WTC11 (cell line): ENCODE results near the gene DNAJC16. TPM values are rescaled to one million over a fixed set of nuclear protein-coding genes. Genes with fewer than 3 reads are reported as not detected.
"Not testable (repeated sequence)": the region's sequence is repeated elsewhere in the genome, so short reads cannot be mapped to it uniquely, and the experiment has no call there.

Source experiments
- ATAC-seq: fragments of 200-7000 bp; cut with Tn5 transposase; 2 replicates; pipeline ENCODE4 v1.10.0; 2021; ENCODE audit warnings: mild to moderate bottlenecking, moderate library complexity
- CTCF ChIA-PET: fragments of 300-600 bp; sonication (Branson Sonifier 250); formaldehyde crosslinking; loops from one replicate; lab custom pipeline; 2021; ENCODE audit warnings: antibody characterized with exemption; lab: Charles Lee
- POLR2A ChIA-PET: fragments of 350-600 bp; sonication (Branson Sonifier 250); formaldehyde crosslinking; loops from one replicate; lab custom pipeline; 2021; ENCODE audit warnings: antibody characterized with exemption; lab: Charles Lee
- DNase-seq: peaks from one replicate; pipeline ENCODE4 v3.0.0; 2021; ENCODE audit warnings: low spot score
- H3K27ac Mint-ChIP-seq: 2 replicates; pipeline ENCODE4 v1.8.0; 2021; ENCODE audit warnings: mixed read lengths
- H3K27me3 Mint-ChIP-seq: 2 replicates; pipeline ENCODE4 v1.8.0; 2021; ENCODE audit warnings: low read depth, mild to moderate bottlenecking, moderate library complexity, mixed read lengths
- H3K36me3 Mint-ChIP-seq: 2 replicates; pipeline ENCODE4 v1.8.0; 2021; ENCODE audit warnings: mixed read lengths
- H3K4me1 Mint-ChIP-seq: 2 replicates; pipeline ENCODE4 v1.8.0; 2022; ENCODE audit warnings: mixed read lengths
- H3K4me3 Mint-ChIP-seq: 2 replicates; pipeline ENCODE4 v1.8.0; 2021; ENCODE audit warnings: mild to moderate bottlenecking, moderate library complexity, mixed read lengths
- H3K9me3 Mint-ChIP-seq: 2 replicates; pipeline ENCODE4 v1.8.0; 2021; ENCODE audit warnings: mixed read lengths
- CBFB ChIP-seq: sonication (generic); formaldehyde crosslinking; IDR thresholded peaks from 2 replicates; pipeline ENCODE4 v1.8.1; 2022; ENCODE audit warnings: mild to moderate bottlenecking, low read depth, missing genetic modification reagents
- CREB1 ChIP-seq: sonication (generic); formaldehyde crosslinking; IDR thresholded peaks from 2 replicates; pipeline ENCODE4 v1.8.0; 2023; ENCODE audit warnings: mild to moderate bottlenecking, missing genetic modification reagents
- CREM ChIP-seq: sonication (generic); formaldehyde crosslinking; IDR thresholded peaks from 2 replicates; pipeline ENCODE4 v1.8.1; 2022; ENCODE audit warnings: mild to moderate bottlenecking, missing genetic modification reagents, moderate library complexity
- ELF4 ChIP-seq: sonication (generic); formaldehyde crosslinking; IDR thresholded peaks from 2 replicates; pipeline ENCODE4 v1.8.1; 2022; ENCODE audit warnings: low read depth, mild to moderate bottlenecking, moderate library complexity, missing genetic modification reagents
- ESRRA ChIP-seq: sonication (generic); formaldehyde crosslinking; IDR thresholded peaks from 2 replicates; pipeline ENCODE4 v1.8.1; 2022; ENCODE audit warnings: mild to moderate bottlenecking, missing genetic modification reagents, borderline replicate concordance
- JUN ChIP-seq: sonication (generic); formaldehyde crosslinking; IDR thresholded peaks from 2 replicates; pipeline ENCODE4 v1.8.0; 2023; ENCODE audit warnings: mild to moderate bottlenecking, missing genetic modification reagents
- KAT7 ChIP-seq: sonication (generic); formaldehyde crosslinking; IDR thresholded peaks from 2 replicates; pipeline ENCODE4 v1.8.1; 2023; ENCODE audit warnings: missing genetic modification reagents, mild to moderate bottlenecking, borderline replicate concordance
- MXD4 ChIP-seq: fragments of 250-450 bp; sonication (Bioruptor Pico); IDR thresholded peaks from 2 replicates; pipeline ENCODE4 v1.8.0; 2021; ENCODE audit warnings: mild to moderate bottlenecking, moderate library complexity, borderline replicate concordance
- MYBL2 ChIP-seq: sonication (generic); formaldehyde crosslinking; IDR thresholded peaks from 2 replicates; pipeline ENCODE4 v1.8.1; 2023; ENCODE audit warnings: mild to moderate bottlenecking, moderate library complexity, missing genetic modification reagents
- NFATC4 ChIP-seq: fragments of 250-450 bp; sonication (Bioruptor Pico); IDR thresholded peaks from 2 replicates; pipeline ENCODE4 v1.9.0; 2021; ENCODE audit warnings: mild to moderate bottlenecking
- NFE2L1 ChIP-seq: sonication (generic); formaldehyde crosslinking; IDR thresholded peaks from 2 replicates; pipeline ENCODE4 v1.8.1; 2023; ENCODE audit warnings: missing genetic modification reagents
- OVOL2 ChIP-seq: fragments of 250-450 bp; sonication (Bioruptor Pico); IDR thresholded peaks from 2 replicates; pipeline ENCODE4 v1.9.0; 2021; ENCODE audit warnings: mild to moderate bottlenecking, borderline replicate concordance
- RELA ChIP-seq: sonication (generic); formaldehyde crosslinking; IDR thresholded peaks from 2 replicates; pipeline ENCODE4 v1.8.1; 2022; ENCODE audit warnings: missing genetic modification reagents, mild to moderate bottlenecking, borderline replicate concordance
- TP53 ChIP-seq: sonication (generic); formaldehyde crosslinking; IDR thresholded peaks from 2 replicates; pipeline ENCODE4 v1.8.1; 2023; ENCODE audit warnings: mild to moderate bottlenecking, missing genetic modification reagents
- ZNF138 ChIP-seq: sonication (generic); formaldehyde crosslinking; conservative IDR thresholded peaks from 2 replicates; pipeline ENCODE4 v1.8.1; 2022; ENCODE audit warnings: mild to moderate bottlenecking, moderate library complexity, missing genetic modification reagents
- ZNF219 ChIP-seq: sonication (generic); formaldehyde crosslinking; IDR thresholded peaks from 2 replicates; pipeline ENCODE4 v1.8.0; 2023; ENCODE audit warnings: missing genetic modification reagents, mild to moderate bottlenecking, borderline replicate concordance
- ZNF396 ChIP-seq: fragments of 250-450 bp; sonication (Bioruptor Pico); IDR thresholded peaks from 2 replicates; pipeline ENCODE4 v1.8.0; 2021; ENCODE audit warnings: mild to moderate bottlenecking, moderate library complexity, borderline replicate concordance
- ZNF416 ChIP-seq: fragments of 250-450 bp; sonication (Bioruptor Pico); IDR thresholded peaks from 2 replicates; pipeline ENCODE4 v1.9.0; 2021; ENCODE audit warnings: mild to moderate bottlenecking, inconsistent platforms
- ZNF423 ChIP-seq: fragments of 250-450 bp; sonication (Bioruptor Pico); IDR thresholded peaks from 2 replicates; pipeline ENCODE4 v2.1.2; 2022; ENCODE audit warnings: mild to moderate bottlenecking, moderate library complexity
- total RNA-seq: library from RNA; stranded (reverse); gene quantifications from 3 replicates; pipeline ENCODE4 v1.2.3, GENCODE V29; 2021
- TF ChIP-seq, protein P1 (sequence below): sonication (generic); formaldehyde crosslinking; IDR thresholded peaks from 2 replicates; pipeline ENCODE4 v1.8.1; 2023; ENCODE audit warnings: mild to moderate bottlenecking, missing genetic modification reagents
- TF ChIP-seq, protein P2 (sequence below): fragments of 250-450 bp; sonication (Bioruptor Pico); IDR thresholded peaks from 2 replicates; pipeline ENCODE4 v1.9.0; 2021; ENCODE audit warnings: mild to moderate bottlenecking
- TF ChIP-seq, protein P3 (sequence below): sonication (generic); formaldehyde crosslinking; conservative IDR thresholded peaks from 2 replicates; pipeline ENCODE4 v1.8.1; 2023; ENCODE audit warnings: mild to moderate bottlenecking, low read depth, missing genetic modification reagents, moderate library complexity
- TF ChIP-seq, protein P4 (sequence below): sonication (generic); formaldehyde crosslinking; IDR thresholded peaks from 2 replicates; pipeline ENCODE4 v1.8.1; 2022; ENCODE audit warnings: low read depth, missing genetic modification reagents, borderline replicate concordance
- TF ChIP-seq, protein P5 (sequence below): sonication (generic); formaldehyde crosslinking; conservative IDR thresholded peaks from 2 replicates; pipeline ENCODE4 v1.8.1; 2022; ENCODE audit warnings: mild to moderate bottlenecking, missing genetic modification reagents

Gene DNAJC16
- total RNA-seq, 1 experiment from 2014 or later = 16.4 TPM

DNA sequence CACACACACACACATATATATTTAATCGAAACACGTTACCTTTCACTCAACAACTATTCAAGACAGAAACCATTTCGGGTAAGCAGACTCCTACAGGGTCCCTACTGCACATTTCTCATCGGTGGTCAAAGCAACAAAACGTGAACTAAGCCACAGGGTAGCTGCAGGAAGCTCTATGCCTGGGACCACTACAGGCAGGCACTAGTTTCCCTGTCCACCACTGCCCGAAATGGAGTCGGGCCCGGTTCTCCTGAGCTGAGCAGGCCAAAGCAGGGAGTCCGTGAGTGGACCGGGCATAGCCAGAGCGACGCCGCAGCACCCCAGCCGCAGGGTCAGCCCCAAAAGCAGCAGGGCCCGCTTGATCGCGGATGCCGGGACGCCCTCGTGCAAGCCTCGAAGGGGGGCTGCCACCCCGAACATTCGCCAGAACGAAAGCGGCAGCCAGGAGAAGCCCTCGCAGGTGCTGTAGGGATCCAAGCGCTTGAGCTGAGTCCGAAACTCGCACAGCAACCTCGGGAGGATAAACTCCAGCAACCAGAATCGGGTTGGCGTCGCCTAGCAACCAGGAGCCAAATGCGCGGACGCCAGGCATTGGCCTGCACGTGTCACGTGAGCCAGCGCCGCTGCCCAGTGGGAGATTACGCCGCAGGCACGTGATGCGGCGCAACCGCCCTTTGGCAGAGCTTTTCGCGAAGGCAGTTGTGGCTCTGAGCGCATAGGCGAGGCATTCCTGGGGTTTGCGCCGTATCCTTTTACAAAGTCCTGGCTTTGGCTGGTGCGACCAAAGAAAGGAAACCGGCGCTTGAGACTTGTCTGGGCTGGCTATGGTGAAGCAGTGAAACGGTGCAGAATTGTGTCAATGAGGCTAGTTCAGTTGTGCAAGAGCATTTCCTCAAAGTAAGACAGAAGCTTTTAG is 76.7 kb downstream of the DNAJC16 start (continued):
- TF ChIP-seq, protein P1, sequence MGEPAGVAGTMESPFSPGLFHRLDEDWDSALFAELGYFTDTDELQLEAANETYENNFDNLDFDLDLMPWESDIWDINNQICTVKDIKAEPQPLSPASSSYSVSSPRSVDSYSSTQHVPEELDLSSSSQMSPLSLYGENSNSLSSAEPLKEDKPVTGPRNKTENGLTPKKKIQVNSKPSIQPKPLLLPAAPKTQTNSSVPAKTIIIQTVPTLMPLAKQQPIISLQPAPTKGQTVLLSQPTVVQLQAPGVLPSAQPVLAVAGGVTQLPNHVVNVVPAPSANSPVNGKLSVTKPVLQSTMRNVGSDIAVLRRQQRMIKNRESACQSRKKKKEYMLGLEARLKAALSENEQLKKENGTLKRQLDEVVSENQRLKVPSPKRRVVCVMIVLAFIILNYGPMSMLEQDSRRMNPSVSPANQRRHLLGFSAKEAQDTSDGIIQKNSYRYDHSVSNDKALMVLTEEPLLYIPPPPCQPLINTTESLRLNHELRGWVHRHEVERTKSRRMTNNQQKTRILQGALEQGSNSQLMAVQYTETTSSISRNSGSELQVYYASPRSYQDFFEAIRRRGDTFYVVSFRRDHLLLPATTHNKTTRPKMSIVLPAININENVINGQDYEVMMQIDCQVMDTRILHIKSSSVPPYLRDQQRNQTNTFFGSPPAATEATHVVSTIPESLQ (CRISPR knock-in tag) = no peak
- TF ChIP-seq CREM (CRISPR knock-in tag) (peak; percentile 92; the same call in 1 of the 2 replicates), TP53 (CRISPR knock-in tag) (peak; percentile 99), CBFB (CRISPR knock-in tag) (peak; percentile 95), ZNF138 (CRISPR knock-in tag) (peak; percentile 99), NFATC4 (CRISPR knock-in tag) (no peak), ESRRA (CRISPR knock-in tag) (peak; percentile 94), JUN (CRISPR knock-in tag) (peak; percentile 91), MXD4 (CRISPR knock-in tag) (no peak), NFE2L1 (CRISPR knock-in tag) (peak; percentile 98), RELA (peak; percentile 98), ZNF219 (CRISPR knock-in tag) (no peak), MYBL2 (CRISPR knock-in tag) (peak; percentile 97), CREB1 (CRISPR knock-in tag) (peak; percentile 98), OVOL2 (CRISPR knock-in tag) (no peak), ZNF396 (CRISPR knock-in tag) (no peak), KAT7 (CRISPR knock-in tag) (peak; percentile 96), ELF4 (CRISPR knock-in tag) (peak; percentile 95), ZNF423 (CRISPR knock-in tag) (no peak), ZNF416 (no peak)
- TF ChIP-seq, protein P2, sequence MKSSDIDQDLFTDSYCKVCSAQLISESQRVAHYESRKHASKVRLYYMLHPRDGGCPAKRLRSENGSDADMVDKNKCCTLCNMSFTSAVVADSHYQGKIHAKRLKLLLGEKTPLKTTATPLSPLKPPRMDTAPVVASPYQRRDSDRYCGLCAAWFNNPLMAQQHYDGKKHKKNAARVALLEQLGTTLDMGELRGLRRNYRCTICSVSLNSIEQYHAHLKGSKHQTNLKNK (CRISPR knock-in tag) = no peak
- TF ChIP-seq, protein P3, sequence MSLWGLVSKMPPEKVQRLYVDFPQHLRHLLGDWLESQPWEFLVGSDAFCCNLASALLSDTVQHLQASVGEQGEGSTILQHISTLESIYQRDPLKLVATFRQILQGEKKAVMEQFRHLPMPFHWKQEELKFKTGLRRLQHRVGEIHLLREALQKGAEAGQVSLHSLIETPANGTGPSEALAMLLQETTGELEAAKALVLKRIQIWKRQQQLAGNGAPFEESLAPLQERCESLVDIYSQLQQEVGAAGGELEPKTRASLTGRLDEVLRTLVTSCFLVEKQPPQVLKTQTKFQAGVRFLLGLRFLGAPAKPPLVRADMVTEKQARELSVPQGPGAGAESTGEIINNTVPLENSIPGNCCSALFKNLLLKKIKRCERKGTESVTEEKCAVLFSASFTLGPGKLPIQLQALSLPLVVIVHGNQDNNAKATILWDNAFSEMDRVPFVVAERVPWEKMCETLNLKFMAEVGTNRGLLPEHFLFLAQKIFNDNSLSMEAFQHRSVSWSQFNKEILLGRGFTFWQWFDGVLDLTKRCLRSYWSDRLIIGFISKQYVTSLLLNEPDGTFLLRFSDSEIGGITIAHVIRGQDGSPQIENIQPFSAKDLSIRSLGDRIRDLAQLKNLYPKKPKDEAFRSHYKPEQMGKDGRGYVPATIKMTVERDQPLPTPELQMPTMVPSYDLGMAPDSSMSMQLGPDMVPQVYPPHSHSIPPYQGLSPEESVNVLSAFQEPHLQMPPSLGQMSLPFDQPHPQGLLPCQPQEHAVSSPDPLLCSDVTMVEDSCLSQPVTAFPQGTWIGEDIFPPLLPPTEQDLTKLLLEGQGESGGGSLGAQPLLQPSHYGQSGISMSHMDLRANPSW (CRISPR knock-in tag) = no peak
- TF ChIP-seq, protein P4, sequence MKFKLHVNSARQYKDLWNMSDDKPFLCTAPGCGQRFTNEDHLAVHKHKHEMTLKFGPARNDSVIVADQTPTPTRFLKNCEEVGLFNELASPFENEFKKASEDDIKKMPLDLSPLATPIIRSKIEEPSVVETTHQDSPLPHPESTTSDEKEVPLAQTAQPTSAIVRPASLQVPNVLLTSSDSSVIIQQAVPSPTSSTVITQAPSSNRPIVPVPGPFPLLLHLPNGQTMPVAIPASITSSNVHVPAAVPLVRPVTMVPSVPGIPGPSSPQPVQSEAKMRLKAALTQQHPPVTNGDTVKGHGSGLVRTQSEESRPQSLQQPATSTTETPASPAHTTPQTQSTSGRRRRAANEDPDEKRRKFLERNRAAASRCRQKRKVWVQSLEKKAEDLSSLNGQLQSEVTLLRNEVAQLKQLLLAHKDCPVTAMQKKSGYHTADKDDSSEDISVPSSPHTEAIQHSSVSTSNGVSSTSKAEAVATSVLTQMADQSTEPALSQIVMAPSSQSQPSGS (CRISPR knock-in tag) = peak; percentile 95
- TF ChIP-seq, protein P5, sequence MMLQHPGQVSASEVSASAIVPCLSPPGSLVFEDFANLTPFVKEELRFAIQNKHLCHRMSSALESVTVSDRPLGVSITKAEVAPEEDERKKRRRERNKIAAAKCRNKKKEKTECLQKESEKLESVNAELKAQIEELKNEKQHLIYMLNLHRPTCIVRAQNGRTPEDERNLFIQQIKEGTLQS (CRISPR knock-in tag) = peak; percentile 78

DNA sequence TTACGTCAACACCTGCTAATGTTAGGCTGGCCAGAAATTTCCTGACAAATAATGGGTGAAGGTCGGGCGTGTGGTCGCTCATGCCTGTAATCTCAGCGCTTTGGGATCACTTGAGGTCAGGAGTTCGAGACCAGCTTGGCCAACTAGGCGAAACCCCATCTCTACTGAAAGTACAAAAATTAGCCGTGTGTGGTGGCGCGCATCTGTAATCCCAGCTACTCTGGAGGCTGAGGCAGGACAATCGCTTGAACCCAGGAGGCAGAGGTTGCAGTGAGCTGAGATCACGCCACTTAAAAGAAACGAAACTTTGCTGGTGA is 77.3 kb downstream of the DNAJC16 start:
- ATAC-seq, H3K36me3 Mint-ChIP-seq, H3K4me1 Mint-ChIP-seq, DNase-seq, H3K9me3 Mint-ChIP-seq: not testable (repeated sequence)
- H3K27me3 Mint-ChIP-seq = peaks cover 41% of the 10 kb centered on the region
- H3K27ac Mint-ChIP-seq = peak overlapping the region; percentile 31; the same call in 1 of the 2 replicates
- CTCF ChIA-PET = interaction anchor here (1.0 to 1.2 kb wide), 3 partner anchors 9 to 154 kb away, joined by 3 to 7 read pairs (median 3); no protein-coding TSS in a partner anchor
- POLR2A ChIA-PET = interaction anchor here (1.0 to 1.5 kb wide), 3 partner anchors 14 to 77 kb away, joined by 3 to 7 read pairs (median 5); no protein-coding TSS in a partner anchor
- peak overlapping the region; percentile 69 for H3K4me3 Mint-ChIP-seq

DNA sequence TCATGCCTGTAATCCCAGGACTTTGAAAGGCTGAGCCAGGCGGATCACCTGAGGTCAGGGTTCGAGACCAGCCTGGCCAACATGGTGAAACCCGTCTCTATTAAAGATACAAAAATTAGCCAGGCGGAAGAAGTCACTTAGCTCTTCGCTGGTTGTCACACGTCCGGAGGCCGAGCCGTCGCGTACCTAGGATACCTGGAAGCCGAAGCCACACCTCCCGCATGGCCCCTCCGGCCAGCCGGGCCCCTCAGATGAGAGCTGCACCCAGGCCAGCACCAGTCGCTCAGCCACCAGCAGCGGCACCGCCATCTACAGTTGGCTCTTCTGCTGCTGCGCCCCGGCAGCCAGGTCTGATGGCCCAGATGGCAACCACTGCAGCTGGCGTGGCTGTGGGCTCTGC is 77.8 kb downstream of the DNAJC16 start:
- H3K36me3 Mint-ChIP-seq, DNase-seq, CTCF ChIA-PET, H3K4me3 Mint-ChIP-seq, H3K9me3 Mint-ChIP-seq, H3K4me1 Mint-ChIP-seq, ATAC-seq, POLR2A ChIA-PET: not testable (repeated sequence)
- Mint-ChIP-seq H3K27me3 (peaks cover 41% of the 10 kb centered on the region), H3K27ac (0 out of 2 replicates have a peak overlapping the region, but pooled peaks have one; percentile 31)
